Measurements from ENCODE around the gene TTC28.
"Not testable (repeated sequence)": the region's sequence is repeated elsewhere in the genome, so short reads cannot be mapped to it uniquely, and the experiment has no call there.

TTC28 gene

DNA sequence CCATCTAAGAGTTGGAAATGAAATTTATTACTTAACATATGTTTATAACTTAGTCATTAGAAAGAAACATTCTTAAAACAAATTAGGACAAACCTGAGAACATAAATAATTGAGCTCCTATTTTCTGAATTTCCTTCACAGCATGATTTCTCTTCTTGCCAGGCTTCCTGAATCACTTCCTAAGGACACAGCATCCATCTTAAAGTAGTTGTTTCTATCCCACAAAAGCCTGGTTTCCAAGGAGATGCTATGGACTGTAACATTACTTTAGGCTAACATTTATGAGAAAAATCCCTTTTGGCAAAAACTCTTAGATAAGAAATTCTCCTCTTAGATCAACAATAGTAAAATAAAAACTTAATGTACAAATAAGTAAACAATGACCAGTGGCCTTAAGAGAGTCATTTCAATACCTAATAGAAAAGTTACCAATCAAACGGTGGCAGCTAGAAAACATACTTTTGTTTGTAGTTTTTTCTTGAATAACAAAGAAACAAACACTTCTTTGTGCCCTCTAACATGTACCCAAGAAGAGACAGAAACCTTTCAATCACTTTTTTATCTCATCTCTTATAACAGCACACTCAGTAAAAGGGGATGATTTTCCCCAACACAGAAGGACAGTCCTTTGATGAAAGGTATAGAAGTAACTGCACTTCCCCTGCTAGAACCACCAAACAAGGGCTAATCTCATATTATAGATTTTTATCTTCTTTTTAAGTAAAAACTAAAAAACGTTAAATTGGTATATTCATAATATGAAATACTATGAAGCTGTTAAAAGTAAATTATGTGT lies 74.5 kb downstream of the TTC28 start:
- no peak for DNase-seq (ENCODE audit: low spot score)

DNA sequence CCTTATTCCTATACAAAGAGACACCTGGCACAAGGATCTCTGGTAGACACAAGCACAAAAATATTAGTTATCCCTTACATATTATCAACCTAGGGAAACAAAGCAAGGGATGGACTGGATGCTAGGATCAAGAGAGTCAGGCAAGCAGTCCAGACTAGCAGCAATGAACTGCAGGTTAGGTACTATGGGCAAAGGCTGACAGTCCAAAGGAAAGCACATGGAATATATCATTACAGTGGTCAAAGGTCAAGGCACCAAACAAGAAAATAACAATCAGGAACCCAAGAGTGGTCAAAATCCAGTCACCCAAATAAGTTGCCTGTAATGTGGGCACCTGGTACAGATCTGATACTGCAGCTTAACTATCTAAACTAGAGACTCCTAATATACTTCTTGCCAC lies 77.7 kb downstream of the TTC28 start:
- no peak for DNase-seq (ENCODE audit: low spot score)

GRCh38 chr22:28600546-28601143 lies 79.0 kb downstream of the TTC28 start:
- peak; percentile 18 for DNase-seq (ENCODE audit: low spot score)

DNA sequence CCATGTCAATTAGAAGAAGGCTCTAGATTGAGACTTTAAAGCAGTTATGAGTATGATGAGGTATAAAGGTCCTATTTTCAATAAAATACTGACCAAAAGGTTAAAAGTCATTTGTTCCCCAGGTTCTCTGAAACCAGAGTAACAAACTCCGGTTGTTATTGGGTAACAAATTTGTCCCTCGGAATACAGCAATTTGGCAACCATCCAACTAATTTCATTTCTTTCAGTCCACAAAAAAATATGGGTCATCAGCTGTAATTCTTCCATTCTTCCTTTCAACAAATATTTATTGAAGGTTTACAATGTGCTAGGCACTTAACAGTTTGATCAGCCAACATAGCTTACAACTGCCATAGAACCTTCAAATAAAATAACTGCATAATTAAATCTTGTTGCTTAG lies 79.9 kb downstream of the TTC28 start:
- DNase-seq (ENCODE audit: low spot score) = no peak

DNA sequence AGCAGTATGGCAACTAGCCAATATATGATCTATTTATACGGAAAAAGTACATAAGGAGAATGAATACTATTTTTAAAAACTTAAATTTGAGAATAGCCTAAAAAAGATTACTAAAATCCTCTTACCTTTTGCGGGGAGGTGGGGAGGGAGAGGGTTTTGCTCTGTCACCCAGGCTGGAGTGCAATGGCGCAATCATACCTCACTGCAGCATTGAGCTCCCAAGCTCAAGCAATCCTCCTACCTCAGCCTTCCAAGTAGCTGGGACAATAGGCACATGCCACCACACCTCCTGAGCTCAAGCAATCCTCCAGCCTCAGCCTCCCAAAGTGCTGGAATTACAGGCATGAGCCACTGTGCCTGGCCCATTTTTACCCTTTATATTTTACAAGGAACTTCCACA lies 82.0 kb downstream of the TTC28 start:
- DNase-seq (ENCODE audit: low spot score) = no peak

- DNase-seq (ENCODE audit: low spot score) = peak; percentile 39
These were observed 84.7 kb downstream of the TTC28 start for GRCh38 chr22:28594797-28595462.

- no peak for DNase-seq (ENCODE audit: low spot score)
These were observed 85.4 kb downstream of the TTC28 start for GRCh38 chr22:28594076-28594796.

DNA sequence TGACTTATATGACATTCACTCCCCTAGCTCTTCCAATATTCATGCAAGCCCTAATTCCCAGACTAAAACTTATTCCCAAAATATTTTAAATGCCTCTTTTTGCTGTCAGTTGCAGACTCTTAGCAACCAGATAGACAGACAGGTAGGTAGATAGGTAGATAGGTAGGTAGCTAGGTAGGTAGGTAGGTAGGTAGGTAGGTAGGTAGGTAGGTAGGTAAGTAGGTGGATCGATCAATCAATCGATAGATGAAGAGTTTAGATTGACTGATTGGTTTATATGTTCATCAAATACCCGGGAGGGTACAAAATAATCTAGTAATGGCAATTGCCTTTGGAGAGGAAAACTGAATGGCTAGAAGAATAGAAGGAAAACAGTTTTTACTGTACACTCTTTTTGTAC lies 86.3 kb downstream of the TTC28 start:
- DNase-seq (ENCODE audit: low spot score) = no peak

GRCh38 chr22:28589102-28589750 lies 90.4 kb downstream of the TTC28 start:
- no peak for DNase-seq (ENCODE audit: low spot score)

- no peak for DNase-seq (ENCODE audit: low spot score)
These were observed 94.3 kb downstream of the TTC28 start for GRCh38 chr22:28585324-28585723.

DNA sequence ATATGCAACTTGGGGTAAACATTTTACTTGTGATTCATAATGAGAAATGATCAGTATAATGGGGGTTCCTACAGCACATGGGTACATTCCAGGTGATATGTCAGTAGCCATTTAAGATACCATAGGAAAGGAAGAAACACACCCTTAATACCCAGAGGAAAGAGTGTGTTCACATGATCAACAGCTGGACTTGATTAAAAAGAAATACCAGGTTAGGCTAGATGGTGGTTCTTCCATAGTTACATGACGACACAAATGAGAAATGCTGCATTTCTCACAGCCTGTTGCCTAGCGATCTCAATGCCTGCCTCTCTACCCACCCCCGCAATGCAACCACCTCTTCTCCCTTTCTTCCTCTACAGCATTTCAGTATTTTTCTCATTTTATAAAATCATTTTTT lies 96.8 kb downstream of the TTC28 start:
- peak; percentile 62 for DNase-seq (ENCODE audit: low spot score)

- no peak for DNase-seq (ENCODE audit: low spot score)
These were observed 98.6 kb downstream of the TTC28 start for GRCh38 chr22:28581016-28581415.

DNA sequence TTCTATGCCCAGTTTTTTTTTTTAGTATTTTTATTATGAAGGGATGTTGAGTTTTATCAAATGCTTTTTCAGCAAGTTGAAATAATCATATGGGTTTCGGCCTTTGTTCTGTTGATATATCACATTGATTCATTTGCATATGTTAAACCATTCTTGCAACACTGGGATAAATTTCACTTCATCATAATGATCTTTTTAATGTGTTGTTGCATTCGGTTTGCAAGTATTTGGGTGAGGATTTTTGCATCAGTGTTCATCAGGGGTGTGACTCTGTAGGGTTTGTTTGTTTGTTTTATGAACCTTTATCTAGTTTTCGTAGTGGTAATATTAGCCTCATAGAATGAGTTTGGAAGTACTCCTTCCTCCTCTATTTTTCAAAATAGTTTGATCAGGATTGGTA lies 103.5 kb downstream of the TTC28 start:
- DNase-seq (ENCODE audit: low spot score) = no peak

GRCh38 chr22:28574159-28574788 lies 105.4 kb downstream of the TTC28 start:
- DNase-seq (ENCODE audit: low spot score) = no peak

DNA sequence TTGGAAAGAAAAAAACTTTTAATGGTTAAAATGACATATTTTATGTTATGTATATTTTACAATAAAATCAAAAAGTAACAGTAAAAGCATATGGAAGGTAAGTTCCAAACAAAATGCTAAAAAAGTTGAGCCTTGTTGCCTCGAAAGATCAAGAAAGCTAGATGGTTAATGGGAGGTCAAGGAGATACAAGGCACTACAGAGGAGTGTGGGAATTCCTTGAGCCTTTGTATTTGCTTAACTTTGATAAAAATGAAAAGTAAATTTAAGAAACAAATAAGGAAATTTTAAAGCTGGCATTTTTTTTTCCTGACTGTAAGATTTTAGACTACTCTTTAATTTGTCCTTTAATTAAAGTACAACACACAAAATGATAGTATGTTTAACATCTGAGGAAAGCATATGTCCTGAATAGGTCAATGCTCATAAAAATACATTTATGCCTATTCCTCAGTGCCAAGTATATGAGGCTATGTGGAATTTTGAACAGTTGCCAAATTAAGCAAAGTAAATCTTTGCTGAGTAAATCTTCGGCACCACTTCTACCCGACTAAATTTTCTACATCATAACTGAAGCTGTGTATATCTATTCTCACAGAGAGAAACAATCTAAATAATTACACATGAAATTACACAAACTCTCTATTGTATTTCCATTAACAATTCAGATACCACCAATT lies 108.8 kb downstream of the TTC28 start:
- no peak for DNase-seq (ENCODE audit: low spot score)

- not testable (repeated sequence) for DNase-seq (ENCODE audit: low spot score)
These were observed 110.7 kb downstream of the TTC28 start for GRCh38 chr22:28568974-28569373.

GRCh38 chr22:28568099-28568498 lies 111.5 kb downstream of the TTC28 start:
- no peak for DNase-seq (ENCODE audit: low spot score)

DNA sequence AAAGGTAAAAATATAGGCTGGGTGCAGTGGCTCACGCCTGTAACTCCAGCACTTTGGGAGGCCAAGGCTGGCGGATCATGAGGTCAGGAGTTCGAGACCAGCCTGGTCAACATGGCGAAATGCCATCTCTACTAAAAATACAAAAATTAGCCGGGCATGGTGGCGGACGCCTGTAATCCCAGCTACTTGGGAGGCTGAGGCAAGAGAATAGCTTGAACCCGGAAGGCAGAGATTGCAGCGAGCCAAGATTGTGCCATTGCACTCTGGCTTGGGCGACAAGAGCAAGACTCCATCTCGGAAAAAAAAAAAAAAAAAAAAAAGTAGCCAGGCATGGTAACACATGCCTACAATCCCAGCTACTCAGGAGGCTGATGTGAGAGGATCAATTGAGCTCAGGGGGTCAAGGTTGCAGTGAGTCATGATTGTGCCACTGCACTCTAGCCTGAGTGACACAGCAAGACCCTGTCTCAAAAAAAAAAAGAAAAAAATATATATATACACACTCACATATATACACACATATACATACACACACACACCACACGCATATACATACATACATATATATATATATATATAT lies 112.6 kb downstream of the TTC28 start:
- DNase-seq (ENCODE audit: low spot score) = not testable (repeated sequence)

- no peak for DNase-seq (ENCODE audit: low spot score)
These were observed 116.0 kb downstream of the TTC28 start for GRCh38 chr22:28563636-28564035.

GRCh38 chr22:28562324-28562723 lies 117.3 kb downstream of the TTC28 start:
- DNase-seq (ENCODE audit: low spot score) = no peak

- DNase-seq (ENCODE audit: low spot score) = not testable (repeated sequence)
These were observed 118.9 kb downstream of the TTC28 start for GRCh38 chr22:28560743-28561101.

Measured in AG08396 (cell line).